ENCODE measurements around the gene MYO18B. TPM values are rescaled to one million over a fixed set of nuclear protein-coding genes. Genes with fewer than 3 reads are reported as not detected.

MYO18B gene
- total RNA-seq, 1 donor from 2014 or later, result not detected

DNA sequence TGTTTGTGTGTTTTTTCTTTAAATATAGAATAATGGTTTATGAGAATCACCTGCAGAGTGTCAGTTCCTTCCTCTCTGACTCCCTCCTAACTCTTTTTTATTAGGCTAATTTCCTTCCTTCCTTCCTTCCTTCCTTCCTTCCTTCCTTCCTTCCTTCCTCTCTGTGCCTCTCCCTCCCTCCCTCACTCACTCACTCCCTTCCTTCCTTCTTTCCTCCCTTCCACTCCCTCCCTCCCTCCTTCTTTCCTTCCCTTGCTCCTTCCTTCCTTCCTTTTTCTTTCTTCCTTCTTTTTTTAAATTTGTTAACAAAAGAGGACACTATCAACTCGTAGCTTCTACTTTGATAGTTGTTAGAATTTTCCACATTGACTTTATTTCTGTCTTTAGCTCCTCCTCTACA lies 274.9 kb downstream of the MYO18B start:
- no peak overlapping the region for H3K4me3 ChIP-seq (ENCODE audit: low read depth, low read length)
- FAIRE-seq (no peak), DNase-seq (ENCODE audit: low read depth) (no peak)
- TF ChIP-seq, protein P1, sequence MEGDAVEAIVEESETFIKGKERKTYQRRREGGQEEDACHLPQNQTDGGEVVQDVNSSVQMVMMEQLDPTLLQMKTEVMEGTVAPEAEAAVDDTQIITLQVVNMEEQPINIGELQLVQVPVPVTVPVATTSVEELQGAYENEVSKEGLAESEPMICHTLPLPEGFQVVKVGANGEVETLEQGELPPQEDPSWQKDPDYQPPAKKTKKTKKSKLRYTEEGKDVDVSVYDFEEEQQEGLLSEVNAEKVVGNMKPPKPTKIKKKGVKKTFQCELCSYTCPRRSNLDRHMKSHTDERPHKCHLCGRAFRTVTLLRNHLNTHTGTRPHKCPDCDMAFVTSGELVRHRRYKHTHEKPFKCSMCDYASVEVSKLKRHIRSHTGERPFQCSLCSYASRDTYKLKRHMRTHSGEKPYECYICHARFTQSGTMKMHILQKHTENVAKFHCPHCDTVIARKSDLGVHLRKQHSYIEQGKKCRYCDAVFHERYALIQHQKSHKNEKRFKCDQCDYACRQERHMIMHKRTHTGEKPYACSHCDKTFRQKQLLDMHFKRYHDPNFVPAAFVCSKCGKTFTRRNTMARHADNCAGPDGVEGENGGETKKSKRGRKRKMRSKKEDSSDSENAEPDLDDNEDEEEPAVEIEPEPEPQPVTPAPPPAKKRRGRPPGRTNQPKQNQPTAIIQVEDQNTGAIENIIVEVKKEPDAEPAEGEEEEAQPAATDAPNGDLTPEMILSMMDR (IDR thresholded peaks at IDR 0.05; ENCODE audit: insufficient read depth, low read length, severe bottlenecking), result no peak
- no peaks in the 10 kb centered on the region for H3K27me3 ChIP-seq (ENCODE audit: control insufficient read depth, insufficient read depth, low read length)
- H3K36me3 ChIP-seq (ENCODE audit: control insufficient read depth, insufficient read depth, low read length), result no peaks in the 10 kb centered on the region

DNA sequence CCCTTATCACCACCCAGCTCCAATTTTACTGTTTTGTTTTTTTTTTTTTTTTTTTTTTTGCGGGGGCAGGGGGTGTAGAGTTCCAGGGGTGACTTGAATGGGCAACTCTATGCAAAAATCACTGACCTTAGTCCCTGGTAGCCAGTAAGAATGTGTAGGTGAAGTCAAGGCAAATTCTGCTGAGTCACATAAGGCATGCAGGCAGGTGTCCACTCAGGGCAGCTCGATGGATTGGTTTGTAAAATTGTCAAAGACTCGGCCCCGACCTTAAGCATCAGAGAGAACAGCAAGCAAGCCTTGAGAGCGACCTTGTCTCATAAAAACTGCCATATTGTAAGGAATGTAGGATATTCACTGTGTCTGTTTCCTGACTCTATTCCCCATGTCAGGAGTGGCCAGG lies 275.9 kb downstream of the MYO18B start:
- TF ChIP-seq, protein P1 (IDR thresholded peaks at IDR 0.05; ENCODE audit: insufficient read depth, low read length, severe bottlenecking), result no peak
- Histone ChIP-seq H3K27me3 (ENCODE audit: control insufficient read depth, insufficient read depth, low read length) (no peaks in the 10 kb centered on the region), H3K36me3 (ENCODE audit: control insufficient read depth, insufficient read depth, low read length) (no peaks in the 10 kb centered on the region), H3K4me3 (ENCODE audit: low read depth, low read length) (no peak overlapping the region)
- FAIRE-seq (no peak), DNase-seq (ENCODE audit: low read depth) (no peak)

DNA sequence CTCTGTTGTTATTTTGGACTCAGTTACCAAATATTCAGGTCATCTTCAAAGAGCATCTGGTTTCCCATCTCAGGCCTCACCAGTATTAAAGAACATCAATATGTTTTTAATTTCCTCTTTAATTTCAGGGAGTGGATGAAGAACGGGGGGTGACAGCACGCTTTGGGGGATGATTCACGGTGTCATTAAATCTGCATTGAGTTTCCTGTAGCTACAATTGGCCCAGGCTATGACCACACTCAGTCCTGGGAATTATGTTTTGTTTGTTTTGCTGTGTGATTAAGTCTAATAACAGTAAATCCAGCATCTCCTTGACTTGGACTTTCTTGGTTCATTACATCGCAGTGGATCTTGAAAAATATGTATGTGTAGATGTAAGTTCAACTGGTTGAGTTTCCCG lies 277.6 kb downstream of the MYO18B start:
- H3K27me3 ChIP-seq (ENCODE audit: control insufficient read depth, insufficient read depth, low read length), result no peaks in the 10 kb centered on the region
- H3K36me3 ChIP-seq (ENCODE audit: control insufficient read depth, insufficient read depth, low read length), result no peaks in the 10 kb centered on the region
- H3K4me3 ChIP-seq (ENCODE audit: low read depth, low read length), result no peak overlapping the region
- TF ChIP-seq, protein P1 (IDR thresholded peaks at IDR 0.05; ENCODE audit: insufficient read depth, low read length, severe bottlenecking), result no peak
- DNase-seq (ENCODE audit: low read depth), result no peak
- FAIRE-seq, result no peak

DNA sequence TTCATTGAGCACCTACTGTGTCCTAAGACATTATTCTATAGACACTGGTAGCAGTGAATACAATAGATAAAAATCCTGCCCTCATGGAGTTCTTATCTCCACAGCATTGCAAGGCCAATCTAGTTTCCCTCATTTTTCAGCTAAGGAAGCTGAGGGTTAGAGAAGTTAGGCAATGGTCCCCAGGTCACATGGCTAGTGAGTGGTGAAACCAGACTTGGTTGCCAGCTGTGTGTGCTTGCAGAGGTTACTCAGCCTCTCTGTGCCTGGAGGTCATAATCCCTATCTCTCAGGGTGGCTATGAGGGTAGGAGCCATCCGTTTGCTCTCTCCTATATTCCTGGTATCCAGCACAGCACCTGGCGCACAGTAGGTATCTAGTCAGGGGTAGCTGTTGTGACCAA lies 279.5 kb downstream of the MYO18B start:
- peak; percentile 13 for FAIRE-seq
- no peaks in the 10 kb centered on the region for H3K27me3 ChIP-seq (ENCODE audit: control insufficient read depth, insufficient read depth, low read length)

DNA sequence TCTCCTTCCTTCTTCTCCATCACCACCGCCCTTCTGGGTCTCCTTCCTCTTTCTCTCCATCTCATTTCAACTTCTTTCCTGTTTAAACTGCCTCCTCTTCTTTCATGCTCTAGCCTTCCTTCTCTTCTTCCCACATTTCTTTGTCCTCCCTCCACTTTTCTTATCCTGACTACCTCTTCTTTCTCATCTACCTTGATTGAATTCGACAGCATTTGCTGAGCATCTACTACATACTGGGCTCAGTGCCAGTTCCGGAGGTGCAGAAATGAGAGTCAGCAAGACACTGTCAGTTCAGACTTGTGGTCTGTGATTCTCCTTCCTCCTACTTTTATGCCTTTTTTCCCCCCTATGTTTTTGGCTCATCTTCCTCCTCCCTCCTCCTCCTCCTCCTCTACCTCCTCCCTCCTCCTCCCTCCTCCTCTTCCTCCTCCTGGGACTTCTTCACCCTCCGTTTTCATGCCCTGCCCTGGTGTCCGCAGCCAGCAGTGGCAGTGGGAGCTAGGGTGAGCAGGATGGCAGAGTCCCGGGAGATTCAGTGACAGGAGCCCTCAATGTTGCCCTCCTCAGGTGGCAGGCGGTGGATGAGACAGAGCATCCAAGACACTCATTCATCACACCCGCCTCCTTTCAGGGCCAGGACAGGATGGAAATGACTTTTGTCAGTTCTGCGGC lies 281.3 kb downstream of the MYO18B start:
- DNase-seq (ENCODE audit: low read depth), result no peak
- Histone ChIP-seq H3K27me3 (ENCODE audit: control insufficient read depth, insufficient read depth, low read length) (no peaks in the 10 kb centered on the region), H3K4me3 (ENCODE audit: low read depth, low read length) (no peak overlapping the region), H3K36me3 (ENCODE audit: control insufficient read depth, insufficient read depth, low read length) (no peaks in the 10 kb centered on the region)
- no peak for FAIRE-seq
- TF ChIP-seq, protein P1 (IDR thresholded peaks at IDR 0.05; ENCODE audit: insufficient read depth, low read length, severe bottlenecking), result no peak

More for the DNA sequence above, 279.5 kb downstream of the MYO18B start:
- TF ChIP-seq, protein P1 (IDR thresholded peaks at IDR 0.05; ENCODE audit: insufficient read depth, low read length, severe bottlenecking), result no peak
- Histone ChIP-seq H3K4me3 (ENCODE audit: low read depth, low read length) (no peak overlapping the region), H3K36me3 (ENCODE audit: control insufficient read depth, insufficient read depth, low read length) (no peaks in the 10 kb centered on the region)
- DNase-seq (ENCODE audit: low read depth), result no peak

DNA sequence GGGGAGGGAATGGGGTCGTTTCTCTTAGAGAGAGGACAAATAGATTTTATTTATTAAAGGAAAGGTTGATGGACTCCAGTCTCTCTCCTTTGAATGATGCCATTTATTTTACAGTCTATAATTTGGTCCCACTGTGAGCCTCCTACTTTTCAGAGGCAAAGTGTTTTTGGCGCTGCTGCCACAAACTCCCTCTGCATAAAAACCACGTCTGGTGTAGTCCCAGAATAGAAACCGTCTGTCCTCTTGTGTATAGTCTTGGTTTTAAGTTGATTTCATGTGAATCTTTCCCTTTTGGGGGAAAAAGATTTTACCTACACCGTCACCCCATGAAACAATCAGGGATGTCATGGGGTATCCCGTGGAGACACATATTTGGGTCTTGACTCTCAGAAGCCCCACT lies 283.6 kb downstream of the MYO18B start:
- TF ChIP-seq, protein P1 (IDR thresholded peaks at IDR 0.05; ENCODE audit: insufficient read depth, low read length, severe bottlenecking), result no peak
- H3K27me3 ChIP-seq (ENCODE audit: control insufficient read depth, insufficient read depth, low read length), result no peaks in the 10 kb centered on the region
- H3K36me3 ChIP-seq (ENCODE audit: control insufficient read depth, insufficient read depth, low read length), result no peaks in the 10 kb centered on the region
- H3K4me3 ChIP-seq (ENCODE audit: low read depth, low read length), result no peak overlapping the region
- DNase-seq (ENCODE audit: low read depth) (no peak), FAIRE-seq (no peak)

Data from bronchial epithelial cell (primary cell).